BJ (cell line): ENCODE results near the gene CELSR2. TPM values are rescaled to one million over a fixed set of nuclear protein-coding genes. Genes with fewer than 3 reads are reported as not detected.

Experiments
- CTCF ChIA-PET: fragments of 350-600 bp; formaldehyde crosslinking; extraction: SDS; loops from one replicate; lab custom pipeline; 2021; ENCODE audit warnings: antibody characterized with exemption, inconsistent platforms; lab: Yijun Ruan, JAX
- POLR2A ChIA-PET: fragments of 300-600 bp; sonication (Branson Sonifier 250); formaldehyde crosslinking; extraction: SDS; loops from one replicate; lab custom pipeline; 2021; ENCODE audit warnings: antibody characterized with exemption; lab: Charles Lee
- DNase-seq: peaks from one replicate; pipeline ENCODE4 v3.0.0-alpha.2; 2011; ENCODE audit warnings: low read depth
- H3K27me3 ChIP-seq: 2 replicates; pipeline ENCODE4 v1.6.0; 2011; ENCODE audit warnings: low read length; ENCODE audit not compliant: control insufficient read depth, insufficient read depth
- H3K36me3 ChIP-seq: 2 replicates; pipeline ENCODE4 v1.5.1; 2011; ENCODE audit warnings: low read length; ENCODE audit not compliant: control insufficient read depth, insufficient read depth
- H3K4me3 ChIP-seq: 2 replicates; pipeline ENCODE4 v1.5.1; 2011; ENCODE audit warnings: low read depth, mild to moderate bottlenecking, control low read depth, low read length
- CTCF ChIP-seq: IDR thresholded peaks from 2 replicates; pipeline ENCODE4 v1.5.1; 2011; ENCODE audit warnings: low read depth, mild to moderate bottlenecking, control low read depth, inconsistent platforms, low read length, moderate library complexity; ENCODE audit not compliant: insufficient read depth
- polyA minus RNA-seq: library from RNA; depleted of rRNA, polyadenylated mRNA; stranded (reverse); fragments of >200 nt; gene quantifications from 2 replicates; pipeline ENCODE4 v1.2.3, GENCODE V29; 2011; rRNA and poly(A)+ RNA removed
- polyA plus RNA-seq: library from polyadenylated mRNA; depleted of rRNA; stranded (reverse); fragments of >200 nt; gene quantifications from 2 replicates; pipeline ENCODE4 v1.2.3, GENCODE V29; 2011; rRNA removed

CELSR2 gene, protein sequence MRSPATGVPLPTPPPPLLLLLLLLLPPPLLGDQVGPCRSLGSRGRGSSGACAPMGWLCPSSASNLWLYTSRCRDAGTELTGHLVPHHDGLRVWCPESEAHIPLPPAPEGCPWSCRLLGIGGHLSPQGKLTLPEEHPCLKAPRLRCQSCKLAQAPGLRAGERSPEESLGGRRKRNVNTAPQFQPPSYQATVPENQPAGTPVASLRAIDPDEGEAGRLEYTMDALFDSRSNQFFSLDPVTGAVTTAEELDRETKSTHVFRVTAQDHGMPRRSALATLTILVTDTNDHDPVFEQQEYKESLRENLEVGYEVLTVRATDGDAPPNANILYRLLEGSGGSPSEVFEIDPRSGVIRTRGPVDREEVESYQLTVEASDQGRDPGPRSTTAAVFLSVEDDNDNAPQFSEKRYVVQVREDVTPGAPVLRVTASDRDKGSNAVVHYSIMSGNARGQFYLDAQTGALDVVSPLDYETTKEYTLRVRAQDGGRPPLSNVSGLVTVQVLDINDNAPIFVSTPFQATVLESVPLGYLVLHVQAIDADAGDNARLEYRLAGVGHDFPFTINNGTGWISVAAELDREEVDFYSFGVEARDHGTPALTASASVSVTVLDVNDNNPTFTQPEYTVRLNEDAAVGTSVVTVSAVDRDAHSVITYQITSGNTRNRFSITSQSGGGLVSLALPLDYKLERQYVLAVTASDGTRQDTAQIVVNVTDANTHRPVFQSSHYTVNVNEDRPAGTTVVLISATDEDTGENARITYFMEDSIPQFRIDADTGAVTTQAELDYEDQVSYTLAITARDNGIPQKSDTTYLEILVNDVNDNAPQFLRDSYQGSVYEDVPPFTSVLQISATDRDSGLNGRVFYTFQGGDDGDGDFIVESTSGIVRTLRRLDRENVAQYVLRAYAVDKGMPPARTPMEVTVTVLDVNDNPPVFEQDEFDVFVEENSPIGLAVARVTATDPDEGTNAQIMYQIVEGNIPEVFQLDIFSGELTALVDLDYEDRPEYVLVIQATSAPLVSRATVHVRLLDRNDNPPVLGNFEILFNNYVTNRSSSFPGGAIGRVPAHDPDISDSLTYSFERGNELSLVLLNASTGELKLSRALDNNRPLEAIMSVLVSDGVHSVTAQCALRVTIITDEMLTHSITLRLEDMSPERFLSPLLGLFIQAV (N-terminal part only)
- polyA plus RNA-seq: 0.82 and 0.98 TPM in 2 replicates
- 3.2 and 3.7 TPM in 2 replicates for polyA minus RNA-seq

DNA sequence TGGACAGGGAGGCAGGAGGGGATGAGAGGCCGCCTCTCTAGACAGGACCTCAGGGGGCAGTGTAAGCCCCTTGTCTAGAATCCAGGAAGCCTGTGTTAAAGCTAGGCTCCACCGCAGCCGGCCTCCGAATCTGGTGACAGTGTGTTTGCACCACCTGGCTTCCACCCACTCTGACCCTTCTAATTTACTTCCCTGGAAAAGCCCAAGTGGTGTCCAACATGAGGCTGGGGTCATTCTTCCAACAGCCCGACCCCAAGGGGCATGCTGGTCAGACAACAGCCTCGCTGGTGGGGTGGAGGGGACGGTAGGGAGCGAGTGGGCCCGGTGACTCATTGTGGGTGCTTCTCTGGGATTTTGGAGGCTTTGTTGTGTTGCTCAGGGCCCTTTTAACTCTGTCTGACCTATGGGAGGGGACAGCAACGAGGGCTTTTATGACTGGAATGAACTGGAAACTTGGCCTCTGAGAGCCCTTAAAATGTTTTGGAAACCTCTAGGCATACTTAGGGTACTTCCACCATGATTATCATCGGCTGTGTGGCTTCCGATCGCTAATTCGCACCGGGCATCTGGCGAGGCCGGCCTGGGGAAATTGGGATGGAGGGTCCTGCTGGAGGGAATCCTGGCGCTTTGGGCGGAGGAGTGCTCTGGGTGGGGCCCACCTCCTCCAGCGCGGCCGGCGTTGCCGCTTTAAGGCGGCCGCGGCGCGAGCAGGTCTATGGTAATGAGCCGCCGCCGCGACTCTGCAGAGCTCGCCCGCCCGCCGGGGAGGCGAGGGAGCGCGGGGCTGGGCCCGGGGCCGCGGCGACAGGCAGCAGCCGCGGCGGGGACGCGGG is at the start of gene CELSR2:
TSS of gene CELSR2 (plus strand) at position 743 of the 833 bp plus-strand sequence. CDS start 541 bp downstream, outside the sequence.
- no peaks in the 10 kb centered on the region for H3K27me3 ChIP-seq
- peak within 1 kb of the TSS; percentile 42 for H3K4me3 ChIP-seq
- no peak for DNase-seq
- no peaks in the 10 kb centered on the region for H3K36me3 ChIP-seq
- ChIA-PET POLR2A (interaction anchor here (0.6 kb wide), 1 partner anchor 147 kb away, joined by 4 read pairs; no protein-coding TSS in a partner anchor), CTCF (interaction anchor here (0.7 to 3.3 kb wide), 3 partner anchors 9 to 283 kb away, joined by 4 to 21 read pairs (median 8); no protein-coding TSS in a partner anchor)
- no peak for TF ChIP-seq CTCF

DNA sequence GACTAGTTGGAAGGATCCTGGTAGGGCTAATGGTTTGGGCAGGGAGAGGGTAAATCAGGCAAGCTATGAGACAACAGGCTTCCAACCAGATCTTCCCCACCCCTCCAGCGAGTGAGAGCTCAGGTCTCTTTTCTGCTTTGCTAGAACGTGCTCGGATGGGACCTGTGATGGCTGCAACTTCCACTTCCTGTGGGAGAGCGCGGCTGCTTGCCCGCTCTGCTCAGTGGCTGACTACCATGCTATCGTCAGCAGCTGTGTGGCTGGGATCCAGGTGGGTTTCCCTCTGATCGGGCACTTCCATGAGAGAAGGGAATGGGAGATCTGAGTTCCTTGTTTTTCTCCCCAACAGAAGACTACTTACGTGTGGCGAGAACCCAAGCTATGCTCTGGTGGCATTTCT is 49.6 kb upstream of the CELSR2 start:
- Histone ChIP-seq H3K36me3 (no peaks in the 10 kb centered on the region), H3K4me3 (no peak overlapping the region), H3K27me3 (no peaks in the 10 kb centered on the region)
- TF ChIP-seq CTCF: no peak
- ChIA-PET CTCF (interaction anchor here (1.1 to 5.4 kb wide), 9 partner anchors 8 to 291 kb away, joined by 3 to 48 read pairs (median 10); partner anchors contain the start of genes SARS1 and SORT1), POLR2A (no interaction called here)
- DNase-seq: no peak

- TF ChIP-seq CTCF: peak; percentile 85
- peak; percentile 65 for DNase-seq
- ChIA-PET POLR2A (no interaction called here), CTCF (interaction anchor here (0.6 to 5.4 kb wide), 13 partner anchors 12 to 331 kb away, joined by 3 to 48 read pairs (median 4); partner anchors contain the start of genes SARS1 and SORT1)
- Histone ChIP-seq H3K27me3 (no peaks in the 10 kb centered on the region), H3K36me3 (no peaks in the 10 kb centered on the region), H3K4me3 (no peak overlapping the region)
Measured at GRCh38 chr1:109201123-109201703, 48.1 kb upstream of the CELSR2 start.

- H3K4me3 ChIP-seq: no peak overlapping the region
- TF ChIP-seq CTCF: no peak
- POLR2A ChIA-PET: no interaction called here
- H3K27me3 ChIP-seq: no peaks in the 10 kb centered on the region
- CTCF ChIA-PET: interaction anchor here (2.1 kb wide), 1 partner anchor 8 kb away, joined by 6 read pairs; the partner anchor contains the start of gene SARS1
- no peaks in the 10 kb centered on the region for H3K36me3 ChIP-seq
- no peak for DNase-seq
Measured at GRCh38 chr1:109204484-109204883, 44.9 kb upstream of the CELSR2 start.
